Measurements from ENCODE around the gene HMGB3.

Gene HMGB3

GRCh38 chrX:150940844-150941495, 42.2 kb upstream of the HMGB3 start:
- Histone ChIP-seq H3K27me3 (ENCODE audit: control insufficient read depth, insufficient read depth, low read length) (no peaks in the 10 kb centered on the region), H3K4me1 (no peaks in the 10 kb centered on the region), H3K36me3 (ENCODE audit: control insufficient read depth, insufficient read depth, low read length) (no peaks in the 10 kb centered on the region), H3K4me2 (ENCODE audit: low read length) (no peak overlapping the region), H3K9me3 (ENCODE audit: control insufficient read depth, low read length) (no peaks in the 10 kb centered on the region), H3K9ac (no peak overlapping the region), H3K79me2 (no peaks in the 10 kb centered on the region), H3K27ac (no peak overlapping the region), H2AFZ (peak overlapping the region; percentile 50), H3K4me3 (ENCODE audit: low read depth, low read length) (no peak overlapping the region)
- TF ChIP-seq CTCF (IDR thresholded peaks at IDR 0.05), result no peak

GRCh38 chrX:150941580-150941979, 41.6 kb upstream of the HMGB3 start:
- H3K4me1 ChIP-seq, result no peaks in the 10 kb centered on the region

GRCh38 chrX:150942942-150943594, 40.1 kb upstream of the HMGB3 start:
- Histone ChIP-seq H3K27me3 (ENCODE audit: control insufficient read depth, insufficient read depth, low read length) (no peaks in the 10 kb centered on the region), H3K36me3 (ENCODE audit: control insufficient read depth, insufficient read depth, low read length) (no peaks in the 10 kb centered on the region), H3K9me3 (ENCODE audit: control insufficient read depth, low read length) (no peaks in the 10 kb centered on the region), H3K4me3 (ENCODE audit: low read depth, low read length) (no peak overlapping the region), H3K4me1 (no peaks in the 10 kb centered on the region), H3K9ac (no peak overlapping the region), H3K27ac (no peak overlapping the region), H3K4me2 (ENCODE audit: low read length) (no peak overlapping the region), H3K79me2 (no peaks in the 10 kb centered on the region), H2AFZ (no peak overlapping the region)
- no peak for TF ChIP-seq CTCF (IDR thresholded peaks at IDR 0.05)

More at GRCh38 chrX:150941580-150941979, 41.6 kb upstream of the HMGB3 start:
- Histone ChIP-seq H3K9me3 (ENCODE audit: control insufficient read depth, low read length) (no peaks in the 10 kb centered on the region), H3K27me3 (ENCODE audit: control insufficient read depth, insufficient read depth, low read length) (no peaks in the 10 kb centered on the region), H2AFZ (peak overlapping the region; percentile 50), H3K4me2 (ENCODE audit: low read length) (no peak overlapping the region), H3K36me3 (ENCODE audit: control insufficient read depth, insufficient read depth, low read length) (no peaks in the 10 kb centered on the region), H3K79me2 (no peaks in the 10 kb centered on the region), H3K27ac (no peak overlapping the region), H3K9ac (no peak overlapping the region), H3K4me3 (ENCODE audit: low read depth, low read length) (no peak overlapping the region)
- no peak for TF ChIP-seq CTCF (IDR thresholded peaks at IDR 0.05)

DNA sequence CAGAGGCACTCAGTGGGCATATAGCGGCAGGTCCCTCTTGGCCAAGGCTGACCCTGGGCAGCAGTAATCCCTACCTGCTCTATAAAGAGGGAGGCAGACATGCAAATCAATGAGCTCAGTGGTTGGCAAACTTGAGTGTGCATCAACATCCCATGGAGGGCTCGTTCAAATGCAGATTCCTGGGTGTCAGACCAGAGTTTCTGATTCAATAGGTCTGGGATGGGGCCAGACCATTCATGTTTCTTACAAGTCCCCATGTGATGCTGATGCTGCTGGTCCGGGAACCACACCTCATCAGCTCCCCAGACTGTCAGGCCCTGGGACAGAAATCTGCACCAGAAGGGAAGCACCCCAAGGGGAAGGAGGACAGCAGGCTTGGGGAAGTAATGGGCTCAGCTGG, 38.9 kb upstream of the HMGB3 start:
- no peaks in the 10 kb centered on the region for H3K27me3 ChIP-seq (ENCODE audit: control insufficient read depth, insufficient read depth, low read length)
- H3K4me2 ChIP-seq (ENCODE audit: low read length), result no peak overlapping the region
- no peaks in the 10 kb centered on the region for H3K36me3 ChIP-seq (ENCODE audit: control insufficient read depth, insufficient read depth, low read length)
- no peaks in the 10 kb centered on the region for H3K79me2 ChIP-seq
- TF ChIP-seq CTCF (IDR thresholded peaks at IDR 0.05), result no peak
- no peak overlapping the region for H3K27ac ChIP-seq
- H2AFZ ChIP-seq, result no peak overlapping the region
- no peaks in the 10 kb centered on the region for H3K4me1 ChIP-seq
- H3K9me3 ChIP-seq (ENCODE audit: control insufficient read depth, low read length), result no peaks in the 10 kb centered on the region
- no peak overlapping the region for H3K4me3 ChIP-seq (ENCODE audit: low read depth, low read length)
- H3K9ac ChIP-seq, result no peak overlapping the region

GRCh38 chrX:150954951-150955350, 28.2 kb upstream of the HMGB3 start:
- Histone ChIP-seq H3K27me3 (ENCODE audit: control insufficient read depth, insufficient read depth, low read length) (no peaks in the 10 kb centered on the region), H3K4me3 (ENCODE audit: low read depth, low read length) (no peak overlapping the region)

More at GRCh38 chrX:150954951-150955350, 28.2 kb upstream of the HMGB3 start:
- Histone ChIP-seq H3K27ac (no peak overlapping the region), H3K36me3 (ENCODE audit: control insufficient read depth, insufficient read depth, low read length) (no peaks in the 10 kb centered on the region), H3K4me1 (peaks cover 2% of the 10 kb centered on the region), H3K79me2 (no peaks in the 10 kb centered on the region), H2AFZ (no peak overlapping the region), H3K9ac (no peak overlapping the region), H3K4me2 (ENCODE audit: low read length) (no peak overlapping the region), H3K9me3 (ENCODE audit: control insufficient read depth, low read length) (no peaks in the 10 kb centered on the region)
- no peak for TF ChIP-seq CTCF (IDR thresholded peaks at IDR 0.05)
